ENCODE results near the gene CCHCR1. TPM values are rescaled to one million over a fixed set of nuclear protein-coding genes. Genes with fewer than 3 reads are reported as not detected.

Gene CCHCR1
- total and polyA plus RNA-seq, 2 experiments from 2014 or later, result 6.1 to 8.9 TPM

DNA sequence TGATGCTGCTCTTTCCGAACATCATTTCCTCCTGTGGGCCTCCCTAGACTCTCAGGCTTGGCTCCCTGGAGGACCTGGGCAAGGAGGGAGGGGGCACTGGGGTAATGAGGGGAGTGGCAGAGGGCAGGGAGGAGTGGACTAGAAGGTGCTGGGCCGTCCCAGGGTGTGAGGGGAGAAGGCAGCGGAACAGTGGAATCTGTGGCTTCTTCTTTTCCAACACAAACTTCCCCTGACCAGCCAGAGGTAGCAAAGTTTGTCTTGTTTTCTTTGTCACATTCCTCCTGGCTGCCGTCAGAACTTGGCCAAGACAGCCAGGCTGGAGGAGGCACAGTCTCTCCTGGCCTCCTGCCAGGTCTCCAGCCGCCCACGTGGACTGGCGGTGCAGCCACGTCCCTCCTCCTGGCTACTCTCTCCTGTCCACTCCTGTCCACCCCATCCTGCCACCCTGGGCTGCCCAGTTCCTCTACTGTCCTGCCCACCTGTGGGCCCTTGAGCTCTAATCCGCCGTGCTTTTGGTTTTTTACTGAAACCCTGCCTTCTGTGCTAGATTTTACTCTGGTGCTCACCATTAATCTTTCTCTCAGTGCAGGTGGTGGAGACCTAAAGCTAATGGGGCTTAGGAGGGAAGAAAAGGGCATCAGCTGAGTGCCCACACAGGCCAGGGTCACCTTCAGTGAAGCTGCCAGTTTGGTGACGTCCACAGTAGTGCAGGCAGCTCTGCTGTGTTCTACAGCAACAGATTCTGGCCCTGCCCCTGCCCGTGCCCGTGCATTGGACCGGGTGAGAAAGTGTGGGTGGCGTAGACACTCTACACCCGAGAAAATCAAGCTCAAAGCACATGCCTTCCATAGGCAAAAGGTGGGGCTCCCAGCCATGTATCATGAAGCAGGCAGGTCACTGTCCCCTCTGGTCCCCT, 34.6 kb downstream of the CCHCR1 start:
- no peaks in the 10 kb centered on the region for H3K9me2 ChIP-seq (replicated peaks; ENCODE audit: insufficient read depth)
- TF ChIP-seq EZH2 (IDR thresholded peaks at IDR 0.05; ENCODE audit: borderline replicate concordance), result no peak
- TF ChIP-seq, protein P1, sequence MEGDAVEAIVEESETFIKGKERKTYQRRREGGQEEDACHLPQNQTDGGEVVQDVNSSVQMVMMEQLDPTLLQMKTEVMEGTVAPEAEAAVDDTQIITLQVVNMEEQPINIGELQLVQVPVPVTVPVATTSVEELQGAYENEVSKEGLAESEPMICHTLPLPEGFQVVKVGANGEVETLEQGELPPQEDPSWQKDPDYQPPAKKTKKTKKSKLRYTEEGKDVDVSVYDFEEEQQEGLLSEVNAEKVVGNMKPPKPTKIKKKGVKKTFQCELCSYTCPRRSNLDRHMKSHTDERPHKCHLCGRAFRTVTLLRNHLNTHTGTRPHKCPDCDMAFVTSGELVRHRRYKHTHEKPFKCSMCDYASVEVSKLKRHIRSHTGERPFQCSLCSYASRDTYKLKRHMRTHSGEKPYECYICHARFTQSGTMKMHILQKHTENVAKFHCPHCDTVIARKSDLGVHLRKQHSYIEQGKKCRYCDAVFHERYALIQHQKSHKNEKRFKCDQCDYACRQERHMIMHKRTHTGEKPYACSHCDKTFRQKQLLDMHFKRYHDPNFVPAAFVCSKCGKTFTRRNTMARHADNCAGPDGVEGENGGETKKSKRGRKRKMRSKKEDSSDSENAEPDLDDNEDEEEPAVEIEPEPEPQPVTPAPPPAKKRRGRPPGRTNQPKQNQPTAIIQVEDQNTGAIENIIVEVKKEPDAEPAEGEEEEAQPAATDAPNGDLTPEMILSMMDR (IDR thresholded peaks at IDR 0.05; ENCODE audit: poor library complexity), result no peak
- no peak for TF ChIP-seq EZH2phosphoT487 (IDR thresholded peaks at IDR 0.05; ENCODE audit: low read depth, severe bottlenecking, unreplicated experiment)
- H3K27me3 ChIP-seq, result no peaks in the 10 kb centered on the region
- DNase-seq (ENCODE audit: low spot score), result peak; percentile 83
- peaks cover 9% of the 10 kb centered on the region for H3K4me1 ChIP-seq (ENCODE audit: insufficient read depth)
- H3K4me2 ChIP-seq, result peak overlapping the region; percentile 8
- no peaks in the 10 kb centered on the region for H3K79me2 ChIP-seq
- WGBS (ENCODE audit: low lambda C conversion rate, missing lambda C conversion rate), result 64% methylated on average over 16 of the region's 16 CpGs
- H3K36me3 ChIP-seq (replicated peaks; ENCODE audit: insufficient read depth, low read depth), result no peaks in the 10 kb centered on the region
- H2AFZ ChIP-seq, result no peak overlapping the region
- H3K9me3 ChIP-seq (ENCODE audit: low read depth), result no peaks in the 10 kb centered on the region
- no peaks in the 10 kb centered on the region for H4K20me1 ChIP-seq (ENCODE audit: insufficient read depth, poor library complexity, severe bottlenecking)
- H3K27ac ChIP-seq, result peak overlapping the region; percentile 80
- no peak overlapping the region for H3K4me3 ChIP-seq

DNA sequence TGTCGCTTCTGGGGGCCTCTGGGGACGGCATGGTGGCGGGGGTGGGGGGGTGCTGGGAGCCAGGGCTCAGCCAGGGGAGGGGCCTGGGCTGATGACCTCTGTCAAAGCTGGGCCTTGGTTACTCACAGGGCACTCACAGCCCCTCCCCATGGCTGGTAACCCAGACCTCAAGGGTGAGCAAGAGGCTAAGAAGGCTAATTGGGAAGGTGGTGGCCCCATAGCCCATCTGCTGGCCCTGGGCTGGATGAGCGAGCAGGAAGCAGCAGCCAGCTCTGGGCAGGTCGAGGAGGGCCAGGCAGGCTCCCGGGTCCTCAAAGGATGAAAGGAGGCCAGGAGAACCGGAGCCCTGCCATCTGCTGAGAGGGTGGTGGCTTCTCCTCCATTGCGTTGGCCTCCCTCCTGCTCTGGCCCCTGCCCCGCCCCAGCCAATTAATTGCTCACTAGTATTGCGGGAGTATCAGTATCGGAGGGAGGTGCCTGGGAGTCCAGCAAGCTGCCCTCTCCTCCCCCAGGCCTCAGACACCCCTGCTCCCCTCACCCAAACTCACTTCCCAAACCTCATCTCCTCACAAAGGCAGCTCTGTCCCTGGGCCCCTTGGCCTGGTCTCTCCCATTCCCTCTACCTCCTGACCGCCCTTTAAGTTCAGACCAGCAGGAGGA, 36.3 kb downstream of the CCHCR1 start:
- Histone ChIP-seq H3K4me3 (no peak overlapping the region), H3K9me2 (replicated peaks; ENCODE audit: insufficient read depth) (no peaks in the 10 kb centered on the region), H3K27me3 (no peaks in the 10 kb centered on the region), H4K20me1 (ENCODE audit: insufficient read depth, poor library complexity, severe bottlenecking) (no peaks in the 10 kb centered on the region), H3K36me3 (replicated peaks; ENCODE audit: insufficient read depth, low read depth) (no peaks in the 10 kb centered on the region), H3K27ac (no peak overlapping the region), H3K9me3 (ENCODE audit: low read depth) (no peaks in the 10 kb centered on the region), H3K4me2 (no peak overlapping the region), H3K4me1 (ENCODE audit: insufficient read depth) (peaks cover 6% of the 10 kb centered on the region), H3K79me2 (no peaks in the 10 kb centered on the region), H2AFZ (no peak overlapping the region)
- TF ChIP-seq, protein P1 (IDR thresholded peaks at IDR 0.05; ENCODE audit: poor library complexity), result no peak
- TF ChIP-seq EZH2phosphoT487 (IDR thresholded peaks at IDR 0.05; ENCODE audit: low read depth, severe bottlenecking, unreplicated experiment), result no peak
- TF ChIP-seq EZH2 (IDR thresholded peaks at IDR 0.05; ENCODE audit: borderline replicate concordance), result no peak
- WGBS (ENCODE audit: low lambda C conversion rate, missing lambda C conversion rate), result 92% methylated on average over 12 of the region's 12 CpGs
- no peak for DNase-seq (ENCODE audit: low spot score)

DNA sequence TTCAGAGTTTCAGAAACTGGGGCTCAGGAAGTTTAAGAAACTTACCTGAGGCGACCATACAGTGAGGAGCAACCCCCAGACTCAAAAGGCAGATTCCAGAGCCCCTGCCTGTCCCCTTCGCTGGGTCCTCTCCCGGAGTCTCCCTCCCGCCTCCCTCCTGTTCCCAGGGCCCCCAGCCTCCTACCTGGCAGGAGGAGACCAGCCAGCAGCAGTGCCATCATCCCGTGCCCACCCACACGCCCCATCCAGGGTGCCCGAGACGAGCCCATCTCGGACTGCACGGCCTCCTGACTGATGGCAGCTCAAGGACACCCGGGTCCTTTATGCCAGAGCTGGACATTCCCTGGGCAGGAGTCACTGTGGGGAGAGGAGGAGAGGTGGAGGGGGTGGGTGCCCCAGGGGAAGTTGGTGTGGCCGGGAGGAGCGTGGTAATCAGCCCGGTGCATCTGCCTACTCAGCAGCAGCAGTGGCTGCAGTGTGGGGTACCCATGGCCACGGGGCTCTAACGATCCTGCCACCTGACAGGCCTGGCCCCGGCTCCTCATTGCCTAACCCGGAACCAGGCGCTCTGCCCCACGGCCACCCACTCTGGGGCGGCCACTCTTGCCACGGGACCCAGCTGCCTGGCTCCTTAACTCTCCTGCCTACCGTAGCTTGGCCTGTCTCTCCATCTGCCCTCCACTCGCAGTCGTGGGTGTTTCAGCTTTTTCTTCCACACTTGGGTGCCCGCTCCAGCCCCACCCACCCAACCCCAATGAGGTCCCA, 37.3 kb downstream of the CCHCR1 start, which contains the start of gene CDSN:
CDSN (minus strand) TSS at position 296 of the 765 bp plus-strand sequence; CDS start at position 269, 27 bp downstream.
- H3K27me3 ChIP-seq, result no peaks in the 10 kb centered on the region
- no peak for DNase-seq (ENCODE audit: low spot score)
- H3K36me3 ChIP-seq (replicated peaks; ENCODE audit: insufficient read depth, low read depth), result no peaks in the 10 kb centered on the region
- no peaks in the 10 kb centered on the region for H3K79me2 ChIP-seq
- H2AFZ ChIP-seq, result no peak within 1 kb of the TSS
- TF ChIP-seq EZH2 (IDR thresholded peaks at IDR 0.05; ENCODE audit: borderline replicate concordance) (no peak), EZH2phosphoT487 (IDR thresholded peaks at IDR 0.05; ENCODE audit: low read depth, severe bottlenecking, unreplicated experiment) (no peak)
- TF ChIP-seq, protein P1 (IDR thresholded peaks at IDR 0.05; ENCODE audit: poor library complexity), result no peak
- H3K4me3 ChIP-seq, result no peak within 1 kb of the TSS
- WGBS (ENCODE audit: low lambda C conversion rate, missing lambda C conversion rate), result 90% methylated on average over 10 of the region's 26 CpGs
- no peaks in the 10 kb centered on the region for H3K9me3 ChIP-seq (ENCODE audit: low read depth)
- no peaks in the 10 kb centered on the region for H4K20me1 ChIP-seq (ENCODE audit: insufficient read depth, poor library complexity, severe bottlenecking)
- no peak within 1 kb of the TSS for H3K27ac ChIP-seq
- H3K9me2 ChIP-seq (replicated peaks; ENCODE audit: insufficient read depth), result no peaks in the 10 kb centered on the region
- H3K4me2 ChIP-seq, result no peak within 1 kb of the TSS
- peaks cover 8% of the 10 kb centered on the region for H3K4me1 ChIP-seq (ENCODE audit: insufficient read depth)

Data from hepatocyte (in vitro differentiated cells).